Measurements from ENCODE around the gene EMSY.
"Not testable (repeated sequence)": the region's sequence is repeated elsewhere in the genome, so short reads cannot be mapped to it uniquely, and the experiment has no call there.

EMSY gene

DNA sequence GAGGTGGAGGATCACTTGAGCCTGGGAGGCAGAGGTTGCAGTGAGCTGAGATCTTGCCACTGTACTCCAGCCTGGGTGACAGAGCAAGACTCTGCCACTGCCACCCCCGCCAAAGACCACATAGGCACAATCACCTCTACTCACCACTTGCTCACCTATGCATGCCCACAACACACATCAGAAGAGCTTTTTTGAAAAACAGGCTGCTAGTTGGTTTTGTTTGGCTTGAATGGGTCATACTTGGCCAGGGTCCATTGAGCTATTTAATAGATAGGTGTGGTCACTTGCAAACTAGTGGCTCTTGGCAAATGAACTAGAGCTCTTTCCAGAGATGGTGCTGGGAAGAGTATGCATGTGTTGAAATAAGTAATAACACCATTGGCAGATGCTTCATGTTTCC is 80.1 kb downstream of the EMSY start:
- DNase-seq, result no peak

DNA sequence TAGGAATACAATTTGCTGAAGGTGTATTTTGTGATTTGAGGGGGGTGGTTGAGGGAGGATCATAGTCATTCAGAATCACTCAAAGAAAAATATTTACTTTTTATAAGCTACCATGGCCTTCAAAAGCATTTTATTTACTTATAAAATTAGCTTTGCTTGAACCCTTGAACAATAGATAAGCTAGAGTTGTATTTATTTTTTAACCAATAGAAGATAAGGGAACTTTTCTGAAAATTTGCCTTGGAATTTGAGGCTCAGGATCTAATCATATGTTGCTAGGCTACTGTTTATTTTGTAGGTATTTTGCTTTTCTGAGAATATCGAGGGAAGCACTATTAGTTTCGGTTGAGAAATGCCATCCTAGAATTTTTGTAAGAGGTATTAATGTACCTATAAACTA is 82.1 kb downstream of the EMSY start:
- DNase-seq, result no peak

DNA sequence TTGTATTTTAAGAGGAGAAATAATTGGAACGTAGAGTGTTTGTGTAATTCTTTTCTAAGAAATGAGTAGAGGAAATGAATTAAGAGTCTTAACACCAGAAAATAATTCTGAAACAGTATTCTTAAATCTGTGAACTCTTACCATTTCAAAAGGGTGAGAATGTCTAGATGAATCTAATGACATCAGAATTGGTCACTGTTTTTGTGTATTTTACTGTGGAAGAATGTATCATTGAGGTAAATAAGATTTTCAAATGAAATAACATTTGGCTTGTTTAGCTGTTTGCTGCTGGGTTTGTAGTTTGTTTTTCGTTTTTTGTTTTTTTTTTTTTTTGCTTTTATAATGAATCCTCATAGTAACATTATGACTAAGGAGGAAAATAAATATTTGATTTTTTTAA is 97.6 kb downstream of the EMSY start:
- no peak for DNase-seq

DNA sequence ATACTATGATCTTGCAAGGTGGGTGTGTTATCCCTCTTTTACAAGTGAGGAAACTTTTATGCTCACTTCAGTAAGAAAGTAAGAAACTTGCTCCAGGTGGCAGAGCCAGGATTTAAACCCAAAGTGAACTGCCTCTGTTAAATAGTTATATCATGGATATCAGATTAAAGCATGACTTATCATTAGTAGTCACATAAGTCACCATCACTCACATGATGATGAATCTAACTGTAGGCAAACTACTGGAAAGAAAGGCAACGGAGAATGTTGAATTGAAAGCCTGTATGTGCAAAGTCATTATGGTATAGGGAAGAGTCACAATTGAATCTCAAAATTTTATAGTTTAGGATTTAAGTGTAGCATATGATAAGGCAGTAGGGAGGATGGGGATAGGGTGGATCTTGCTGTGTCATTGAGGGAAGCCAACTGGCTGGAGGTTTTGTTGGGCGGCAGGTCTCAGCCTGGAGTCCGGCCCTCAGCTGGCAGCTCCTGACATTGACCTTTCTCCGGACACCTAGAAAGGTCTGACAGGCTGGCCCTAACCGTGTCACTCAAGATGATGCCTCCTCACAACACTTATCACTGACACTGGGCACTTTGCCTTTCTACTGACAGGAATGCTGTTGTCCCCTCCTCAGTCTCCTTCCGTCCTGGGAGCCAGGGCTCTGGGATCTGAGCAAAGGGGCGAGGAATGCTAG is 98.3 kb downstream of the EMSY start:
- no peak for DNase-seq

DNA sequence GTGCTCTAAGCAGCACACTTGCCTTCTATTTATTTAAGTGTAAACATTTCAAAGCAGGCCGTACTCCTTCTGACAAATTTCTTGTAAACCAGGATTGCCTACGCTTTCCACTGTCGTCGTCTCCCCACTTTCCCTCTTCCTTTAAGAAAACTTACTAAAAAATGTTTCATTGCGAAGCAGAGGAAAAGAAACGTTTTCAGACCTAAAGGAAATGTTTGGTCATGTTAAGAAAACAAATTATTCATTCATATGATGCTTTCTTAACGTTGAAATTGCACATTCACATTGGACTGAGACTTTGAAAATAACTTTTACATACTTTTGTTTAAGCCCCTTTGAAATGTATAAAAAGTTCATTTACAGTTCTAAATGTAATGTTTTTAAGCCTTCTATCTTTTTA is 106.0 kb downstream of the EMSY start:
- DNase-seq, result no peak

DNA sequence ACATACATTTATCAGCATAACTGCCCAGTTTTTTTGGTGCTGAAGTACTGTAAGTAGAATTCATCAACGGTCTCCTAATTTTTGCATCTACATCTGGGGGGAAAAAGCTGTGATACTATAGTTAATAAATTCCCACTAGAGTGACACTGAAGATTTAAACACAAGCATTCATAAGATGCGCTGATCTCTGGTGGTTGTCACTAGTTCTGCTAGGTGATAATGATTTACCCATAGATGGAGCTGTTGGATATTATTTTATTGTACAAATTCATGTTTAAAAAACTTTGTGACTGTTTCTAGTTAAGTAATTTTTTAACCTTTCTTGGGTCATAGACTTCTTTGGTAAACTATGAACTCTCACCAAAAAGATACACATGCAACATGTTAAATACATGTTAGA is 106.6 kb downstream of the EMSY start:
- DNase-seq, result peak in 2 of 3 donors; percentile 18 to 28

DNA sequence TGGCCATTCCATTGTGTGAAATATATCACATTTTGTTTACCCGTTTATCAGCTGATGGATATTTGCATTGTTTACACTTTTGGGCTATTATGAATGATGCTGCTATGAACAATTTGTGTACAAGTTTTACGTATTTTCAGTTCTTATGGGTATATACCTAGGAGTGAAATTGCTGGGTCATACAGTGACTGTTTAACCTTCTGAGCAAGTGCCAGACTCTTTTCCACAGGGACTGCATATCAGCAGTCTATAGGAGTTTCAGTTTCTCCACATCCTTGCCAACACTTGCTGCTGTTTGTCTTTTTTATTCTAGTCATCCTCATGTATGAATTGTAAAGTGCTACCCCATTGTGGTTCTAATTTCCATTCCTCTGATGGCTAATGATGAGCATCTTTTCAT is 108.2 kb downstream of the EMSY start:
- DNase-seq, result no peak

DNA sequence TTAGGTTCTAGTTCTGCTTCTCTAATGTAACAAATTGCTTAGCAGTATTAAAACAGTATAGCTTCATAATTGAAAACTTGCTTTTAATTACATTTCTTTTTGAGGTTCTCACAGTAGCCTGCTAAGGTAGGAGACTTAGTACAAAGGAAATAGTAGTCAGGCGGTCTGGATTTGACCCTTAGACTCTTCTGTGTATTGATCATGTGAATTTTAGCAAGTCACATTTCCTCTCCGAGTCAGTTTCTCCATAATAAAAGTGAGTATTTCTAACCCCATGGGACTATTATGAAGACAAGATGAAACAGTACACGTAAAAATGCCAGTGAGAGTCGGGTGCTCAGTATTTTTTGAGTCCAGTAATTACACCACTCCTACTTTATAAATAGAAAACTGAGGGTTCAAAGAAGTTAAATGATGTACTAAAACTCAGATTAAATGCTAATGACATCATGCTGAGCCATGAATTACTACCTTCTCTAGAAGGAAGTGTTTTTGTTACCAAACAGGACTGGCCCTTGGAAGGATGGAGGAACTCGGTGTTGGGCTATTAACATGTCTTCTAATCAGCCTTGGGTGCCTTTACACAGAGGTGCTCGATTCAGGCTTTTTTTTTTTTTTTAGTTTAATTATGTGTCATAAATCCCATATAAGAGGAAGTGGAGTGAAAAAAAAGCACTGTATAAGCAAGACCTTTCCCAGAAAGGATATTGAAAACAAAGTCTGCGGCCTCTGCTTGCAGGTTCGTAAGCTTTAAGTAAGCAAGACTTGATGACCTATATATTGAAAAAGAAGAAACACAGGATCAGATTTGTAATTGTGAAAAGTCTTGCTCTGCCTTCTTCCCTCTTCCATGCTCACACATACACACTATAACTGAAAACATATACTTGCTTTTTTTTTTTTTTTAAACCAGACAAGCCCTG is 109.0 kb downstream of the EMSY start:
- DNase-seq, result peak; percentile 9 to 36 (median 23)

DNA sequence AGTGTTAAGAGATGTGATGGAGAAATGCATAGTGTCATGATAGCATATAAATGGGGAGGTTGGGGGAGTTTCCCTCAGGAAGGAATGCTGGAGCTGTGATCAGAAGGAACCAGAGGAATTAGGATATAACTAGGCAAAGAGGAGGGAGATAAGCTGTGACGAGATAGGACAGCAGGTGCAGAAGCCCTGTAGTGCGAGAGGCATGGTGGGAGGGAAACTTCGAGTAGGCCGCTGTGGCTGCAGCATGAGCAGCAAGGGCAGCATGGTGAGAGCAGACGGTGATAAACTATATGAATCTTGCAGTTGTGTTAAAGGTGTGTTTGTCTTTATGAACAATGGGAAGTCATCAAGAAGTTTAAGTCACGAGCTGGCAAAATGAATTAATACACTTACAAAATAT is 109.9 kb downstream of the EMSY start:
- DNase-seq, result no peak

DNA sequence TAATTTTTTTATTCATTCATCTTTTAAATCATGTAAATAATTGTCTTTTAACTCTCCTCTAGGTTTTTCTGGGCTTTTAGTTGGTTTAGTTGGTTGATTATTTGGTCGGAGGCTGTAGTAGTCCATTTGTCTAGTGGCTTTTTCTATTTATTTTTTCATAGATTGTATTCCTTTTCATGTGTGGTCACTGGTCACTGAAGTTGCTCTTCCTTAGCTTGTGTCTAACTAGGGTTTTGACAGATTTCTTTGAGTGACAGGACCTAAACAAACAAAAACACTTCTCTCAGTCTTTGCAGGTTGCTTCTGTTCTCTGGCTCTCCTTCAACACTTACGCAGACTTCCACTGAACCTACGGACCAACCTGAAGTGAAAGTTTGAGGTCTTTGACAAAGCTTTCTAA is 112.6 kb downstream of the EMSY start:
- no peak for DNase-seq

DNA sequence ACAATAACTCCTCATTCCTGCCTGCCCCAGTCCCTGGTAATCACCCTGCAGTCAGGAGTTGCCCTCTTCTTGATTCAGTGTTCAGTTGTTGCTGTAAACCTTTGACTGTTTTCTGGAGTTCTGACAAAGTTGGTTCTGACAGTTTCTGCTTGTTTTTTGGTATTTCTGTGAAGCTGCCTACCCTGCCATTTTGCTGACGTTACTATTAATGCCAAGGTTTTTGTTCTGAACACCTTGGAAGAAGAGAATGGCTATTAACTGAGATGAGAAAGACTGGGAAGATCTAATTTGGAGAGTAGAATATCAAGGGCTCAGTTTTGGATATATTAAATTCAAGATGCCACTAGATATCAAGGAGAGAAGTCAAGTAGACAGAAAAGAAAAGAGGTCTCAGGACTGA is 113.7 kb downstream of the EMSY start:
- DNase-seq, result no peak

DNA sequence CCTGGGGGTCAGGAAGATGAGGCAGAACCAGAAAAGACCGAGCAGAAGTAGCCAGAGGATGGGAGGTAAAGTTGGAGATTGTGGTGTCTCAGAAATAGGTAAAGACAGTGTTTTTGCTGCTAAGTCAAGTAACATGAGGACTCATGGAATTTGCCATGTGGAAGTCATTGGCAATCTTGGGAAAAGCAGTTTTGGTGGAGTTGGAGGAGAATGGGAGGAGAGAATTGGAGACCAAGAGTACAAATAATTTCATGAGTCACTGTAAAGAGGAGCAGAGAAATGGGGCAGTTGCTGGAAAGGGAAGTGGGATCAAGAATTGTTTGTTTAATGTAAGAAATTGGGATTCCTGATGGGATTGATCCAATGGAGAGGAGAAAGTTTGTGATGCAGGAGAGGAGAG is 114.1 kb downstream of the EMSY start:
- no peak for DNase-seq

DNA sequence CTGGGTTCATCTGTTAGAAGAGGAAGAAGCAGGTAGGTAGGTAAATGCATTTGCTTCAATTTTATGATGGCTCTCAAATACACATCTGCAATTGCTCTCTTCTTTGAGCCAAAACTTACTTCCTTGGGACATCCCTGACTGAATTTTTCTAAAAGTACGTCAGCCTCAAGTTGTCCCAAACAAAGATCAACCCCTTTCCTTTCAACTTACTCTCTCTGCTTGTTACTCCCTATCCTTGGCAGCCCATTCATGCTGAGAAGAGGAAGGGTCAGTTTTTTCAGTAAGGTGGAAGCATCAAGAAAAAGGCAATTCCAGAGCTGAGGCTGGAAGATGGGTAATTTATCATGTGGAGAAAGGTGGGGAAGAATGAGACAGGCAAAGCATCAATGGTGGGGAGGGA is 114.5 kb downstream of the EMSY start:
- no peak for DNase-seq

DNA sequence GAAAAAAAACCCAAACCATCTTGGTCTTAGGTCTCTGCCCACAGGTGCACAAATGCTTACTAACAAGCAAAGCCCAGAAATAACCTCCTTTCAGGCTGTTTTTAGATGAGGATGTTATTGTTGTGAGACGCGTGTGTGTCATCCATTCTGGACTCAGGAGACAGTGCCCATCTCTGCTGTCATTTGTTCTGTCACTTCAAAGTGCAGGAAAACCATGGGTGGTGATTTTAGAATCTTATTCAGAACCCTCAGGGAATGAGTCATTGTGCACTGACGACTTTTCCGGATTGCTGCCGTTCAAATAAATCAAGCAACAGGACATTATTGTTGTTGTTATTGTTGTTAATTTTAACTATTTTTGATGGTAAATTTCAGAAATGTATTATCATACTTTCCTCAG is 115.4 kb downstream of the EMSY start:
- peak in 2 of 3 donors; percentile 12 to 23 for DNase-seq

DNA sequence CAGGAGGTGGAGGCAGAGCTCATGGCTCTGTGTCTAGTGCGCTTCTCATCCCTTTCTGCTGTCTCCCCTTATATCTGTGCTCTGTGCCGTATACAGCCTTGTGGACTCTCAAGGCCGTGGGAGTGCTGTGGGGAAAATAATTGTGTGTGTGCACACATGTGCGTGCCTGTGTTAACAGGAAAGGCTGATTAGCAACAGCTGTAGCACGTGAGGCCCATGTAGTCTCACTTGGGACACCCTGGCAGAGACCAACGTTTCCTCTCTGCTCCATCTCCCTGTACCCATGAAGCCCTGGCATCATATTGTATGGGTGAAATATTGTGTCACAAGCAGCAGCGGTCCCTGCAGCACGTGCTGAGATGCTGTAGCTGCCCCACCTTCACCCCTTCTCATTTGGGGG is 116.4 kb downstream of the EMSY start:
- no peak for DNase-seq

DNA sequence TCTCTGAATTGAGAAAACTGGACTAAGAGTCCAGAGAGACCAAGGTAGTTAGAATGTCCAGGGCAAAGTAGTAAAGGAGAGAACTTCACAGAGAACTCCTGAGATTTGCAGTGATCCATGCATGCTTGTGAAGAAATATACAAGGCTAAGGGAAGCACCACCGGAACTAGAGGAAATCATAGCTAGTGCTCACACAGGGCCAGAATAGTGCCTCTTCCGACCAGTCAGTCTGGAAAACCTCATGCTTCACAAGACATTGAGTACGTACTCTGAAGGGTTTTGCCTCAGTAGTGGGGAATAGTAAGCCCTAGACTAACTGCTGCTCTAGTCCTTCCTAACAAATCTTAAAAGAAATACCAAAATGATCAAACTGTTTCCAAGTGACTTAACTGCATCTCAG is 117.7 kb downstream of the EMSY start:
- DNase-seq, result no peak

DNA sequence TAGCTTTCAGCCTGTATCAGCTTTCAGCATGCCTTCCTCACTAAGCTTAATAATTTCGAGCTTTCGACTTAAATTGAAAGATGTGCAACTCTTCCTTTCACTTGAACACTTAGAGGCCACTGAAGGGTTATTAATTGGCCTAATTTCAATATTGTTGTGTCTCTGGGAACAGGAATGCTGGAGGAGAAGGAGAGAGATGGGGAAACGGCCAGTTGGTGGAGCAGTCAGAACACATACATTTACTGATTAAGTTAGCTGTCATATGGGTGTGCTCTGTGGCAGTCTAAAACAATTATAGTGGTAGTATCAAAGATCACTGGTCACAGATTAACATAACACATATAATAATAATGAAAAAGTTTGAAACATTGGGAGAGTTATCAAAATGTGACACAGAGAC is 119.5 kb downstream of the EMSY start:
- DNase-seq, result no peak

DNA sequence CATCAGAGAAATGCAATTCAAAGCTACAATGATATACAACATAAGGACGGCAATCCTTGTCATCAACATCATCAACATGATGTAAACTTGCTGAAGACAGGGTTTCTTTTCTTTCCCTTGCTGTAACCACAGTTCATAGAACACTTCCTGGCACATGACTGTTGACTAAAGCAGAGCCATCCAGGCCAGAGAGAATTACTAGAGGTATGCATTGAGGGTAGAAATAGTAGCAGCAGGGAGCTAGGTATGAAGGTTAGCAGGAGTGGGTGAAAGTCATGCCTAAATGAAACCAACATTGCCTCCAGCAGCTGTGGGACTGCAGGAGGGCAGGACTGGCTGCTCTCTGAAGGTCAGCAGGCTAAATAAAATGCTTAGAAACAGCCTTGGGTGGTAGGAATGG is 122.0 kb downstream of the EMSY start:
- peak; percentile 20 to 42 (median 36) for DNase-seq

DNA sequence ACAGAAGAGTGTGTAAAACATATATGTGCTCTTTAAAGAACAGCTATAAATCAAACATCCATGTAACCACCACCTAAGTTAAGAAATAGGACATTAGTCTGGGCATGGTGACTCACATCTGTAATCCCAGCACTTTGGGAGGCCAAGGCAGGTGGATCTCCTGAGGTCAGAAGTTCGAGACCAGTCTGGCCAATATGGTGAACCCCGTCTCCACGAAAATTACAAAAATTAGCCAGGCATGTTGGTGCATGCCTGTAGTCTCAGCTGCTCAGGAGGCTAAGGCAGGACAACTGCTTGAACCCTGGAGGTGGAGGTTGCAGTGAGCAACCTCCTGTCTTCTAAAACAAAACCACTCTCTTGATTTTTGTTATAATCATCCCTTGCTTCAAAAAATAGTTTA is 122.4 kb downstream of the EMSY start:
- no peak for DNase-seq

DNA sequence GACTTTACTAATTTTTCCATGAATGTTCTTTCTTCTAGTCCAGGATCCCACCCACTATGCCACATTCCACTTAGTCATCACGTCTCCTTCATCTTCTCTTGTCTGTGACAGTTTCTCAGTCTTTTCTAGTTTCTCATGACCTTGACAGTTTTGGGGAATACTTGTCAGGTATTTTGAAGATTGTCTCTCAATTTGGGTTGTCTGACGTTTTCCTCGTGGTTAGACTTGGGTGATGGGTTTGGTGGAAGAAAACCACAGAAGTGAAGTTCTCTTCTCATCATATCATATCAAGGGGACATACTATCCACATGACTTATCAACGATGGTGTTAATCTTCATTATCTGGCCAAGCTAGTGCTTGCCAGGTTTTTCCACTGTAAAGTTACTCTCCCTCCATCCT is 123.3 kb downstream of the EMSY start:
- DNase-seq, result no peak

DNA sequence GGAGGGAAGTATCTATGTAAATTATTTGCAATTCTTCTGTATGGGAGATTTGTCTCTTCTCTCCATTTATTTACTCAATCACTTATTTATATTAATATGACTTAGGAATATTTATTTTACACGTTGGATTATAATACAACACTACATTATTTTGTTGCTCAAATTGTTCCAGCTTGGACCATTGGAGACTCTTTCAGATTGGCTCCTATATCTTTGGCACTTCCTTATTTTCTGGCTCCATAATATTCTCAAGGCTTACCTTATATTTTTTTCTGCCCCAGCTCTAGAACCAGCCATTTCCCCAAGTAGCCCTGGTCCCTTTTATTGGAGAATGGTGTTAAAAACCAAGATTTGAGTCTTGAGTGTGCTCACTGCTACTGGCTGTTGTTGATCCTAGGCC is 123.8 kb downstream of the EMSY start:
- no peak for DNase-seq

DNA sequence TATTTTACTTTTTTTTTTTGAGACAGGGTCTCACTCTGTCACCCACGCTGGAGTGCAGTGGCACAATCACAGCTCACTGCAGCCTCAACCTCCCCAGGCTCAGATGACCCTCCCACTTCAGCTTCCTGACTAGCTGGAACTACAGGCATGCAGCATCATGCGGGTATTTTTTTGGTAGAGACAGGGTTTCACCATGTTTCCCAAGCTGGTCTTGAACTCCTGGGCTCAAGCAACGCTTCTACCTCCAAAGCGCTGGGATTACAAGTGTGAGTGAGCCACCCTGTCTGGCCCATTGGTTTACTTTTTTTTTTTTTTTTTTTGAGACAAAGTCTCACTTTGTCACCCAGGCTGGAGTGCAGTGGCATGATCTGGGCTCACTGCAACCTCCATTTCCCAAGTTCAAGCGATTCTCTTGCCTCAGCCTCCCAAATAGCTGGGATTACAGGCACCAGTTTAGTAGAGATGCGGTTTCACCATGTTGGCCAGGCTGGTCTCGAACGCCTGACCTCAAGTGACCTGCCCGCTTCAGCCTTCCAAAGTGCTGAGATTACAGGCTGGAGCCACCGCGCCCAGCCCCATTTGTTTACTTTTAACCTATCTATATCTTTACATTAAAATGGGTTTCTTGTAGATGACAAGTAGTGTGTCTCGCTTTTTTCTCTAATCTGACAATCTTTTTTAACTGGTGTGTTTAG is 127.5 kb downstream of the EMSY start:
- DNase-seq, result not testable (repeated sequence)

DNA sequence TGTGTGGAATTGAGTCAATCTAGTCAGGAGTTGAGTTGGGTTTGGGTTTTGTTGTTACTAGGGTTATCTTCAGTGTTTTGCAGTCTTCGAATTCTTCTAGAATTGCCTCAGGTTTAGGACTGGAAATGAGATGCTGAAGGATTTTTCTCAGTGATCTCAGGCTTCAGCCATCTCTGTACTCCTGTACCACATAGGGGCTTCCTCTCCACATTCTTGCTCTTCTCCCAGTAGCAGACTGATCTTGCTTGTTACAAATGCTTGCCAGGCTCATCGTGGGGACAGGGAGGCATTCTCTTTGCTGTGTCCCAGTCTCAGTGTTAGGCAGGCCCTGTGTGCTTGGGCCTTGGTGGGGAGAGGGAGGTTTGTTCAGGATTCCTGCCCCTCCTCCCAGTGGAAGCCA is 129.6 kb downstream of the EMSY start:
- DNase-seq, result no peak

DNA sequence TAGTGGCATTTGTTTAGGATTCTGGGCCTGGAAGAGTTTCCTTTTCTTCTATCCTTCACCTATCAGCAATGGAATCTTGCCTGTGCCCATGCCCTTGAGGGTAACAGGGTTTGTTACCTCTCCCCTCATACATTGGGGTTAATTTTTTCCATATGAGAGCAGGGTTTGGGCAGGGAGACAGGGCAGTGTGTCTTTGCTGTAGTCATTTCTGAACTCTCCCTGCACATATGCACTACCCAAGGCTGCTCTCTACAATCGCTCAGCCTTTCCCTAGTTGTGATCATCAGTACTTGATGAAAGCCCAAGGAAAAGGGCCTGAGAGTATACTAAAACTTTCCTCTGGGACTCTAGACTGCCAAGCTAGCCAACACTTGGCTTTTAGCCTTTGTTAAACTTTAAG is 130.1 kb downstream of the EMSY start:
- DNase-seq, result no peak

Data from suppressor macrophage treated with lipopolysaccharide for 1 hour (primary cell).